Measurements from ENCODE around the gene PMFBP1.
A peak's percentile ranks its signal among the peaks of the same experiment; 100 is the strongest.
"Not testable (repeated sequence)": the region's sequence is repeated elsewhere in the genome, so short reads cannot be mapped to it uniquely, and the experiment has no call there.

The PMFBP1 gene

GRCh38 chr16:72105978-72106377 lies 66.0 kb downstream of the PMFBP1 start:
- no peak for DNase-seq (ENCODE audit: low read depth in 2 of 2)

DNA sequence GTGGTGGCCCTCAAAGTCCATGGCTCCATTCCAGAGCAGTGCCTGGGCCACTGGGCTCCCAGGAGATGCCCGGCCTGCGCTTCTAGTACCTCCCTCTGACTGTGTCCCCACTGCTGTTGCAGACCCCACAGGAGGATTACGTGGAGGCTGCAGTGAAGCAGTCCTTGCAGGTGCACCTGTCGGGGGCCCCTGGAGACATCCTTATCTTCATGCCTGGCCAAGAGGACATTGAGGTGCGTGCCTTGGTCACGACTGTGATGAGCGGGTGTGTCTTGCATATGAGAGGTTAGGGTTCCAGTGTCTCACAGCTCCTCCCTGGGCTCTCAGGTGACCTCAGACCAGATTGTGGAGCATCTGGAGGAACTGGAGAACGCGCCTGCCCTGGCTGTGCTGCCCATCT lies 67.0 kb downstream of the PMFBP1 start:
- DNase-seq (ENCODE audit: low read depth in 2 of 2) = no peak

DNA sequence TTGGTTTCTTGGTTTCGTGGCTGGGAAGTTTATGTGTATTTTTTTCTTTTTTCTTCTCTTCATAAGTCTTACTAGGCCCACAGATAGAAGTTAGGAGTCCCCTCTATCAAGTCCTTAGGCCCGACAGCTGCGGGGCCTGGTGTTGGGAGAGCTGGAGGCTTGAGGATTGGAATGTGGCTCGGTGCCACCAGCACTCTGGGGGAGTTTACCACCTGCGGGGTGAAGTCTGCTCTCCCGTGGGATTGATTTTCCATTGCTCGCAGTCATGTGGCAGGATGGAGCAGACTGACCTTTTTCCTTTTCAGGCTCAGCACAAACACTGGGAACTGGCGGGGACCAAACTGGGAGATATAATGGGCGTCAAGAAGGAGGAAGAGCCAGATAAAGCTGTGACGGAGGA lies 70.8 kb downstream of the PMFBP1 start:
- no peak for DNase-seq (ENCODE audit: low read depth in 2 of 2)

GRCh38 chr16:72099377-72099818 lies 72.6 kb downstream of the PMFBP1 start:
- DNase-seq (ENCODE audit: low read depth in 2 of 2) = no peak

- no peak for DNase-seq (ENCODE audit: low read depth in 2 of 2)
Observed at GRCh38 chr16:72098936-72099335, 73.0 kb downstream of the PMFBP1 start.

DNA sequence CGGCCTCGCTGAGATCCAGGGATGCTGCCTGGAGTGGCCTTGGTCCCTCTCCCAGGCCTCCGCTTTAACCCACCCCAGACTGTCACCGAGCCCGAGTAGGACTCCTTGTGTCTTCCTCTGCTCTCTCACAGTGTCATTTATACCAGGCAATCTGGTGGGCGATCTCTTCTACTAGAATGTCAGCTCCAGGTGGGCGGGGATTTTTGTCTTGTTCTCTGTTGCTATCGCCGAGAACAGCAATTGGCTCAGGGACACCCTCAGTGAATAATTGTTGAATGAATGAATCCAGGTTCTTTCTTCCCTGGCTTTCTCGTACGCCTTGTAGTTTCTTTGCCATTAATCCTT lies 77.7 kb downstream of the PMFBP1 start:
- no peak for DNase-seq (ENCODE audit: low read depth in 2 of 2)

- DNase-seq (ENCODE audit: low read depth in 2 of 2) = peak; percentile 74 to 80
Observed at GRCh38 chr16:72093448-72094265, 78.3 kb downstream of the PMFBP1 start, which contains the start of the genes DHX38 and TXNL4B. Gene DHX38 (plus strand): TSS chr16:72093847. CDS start chr16:72096158, 2,311 bp downstream. Gene TXNL4B (minus strand): TSS chr16:72093620. CDS start chr16:72090749, 2,871 bp downstream.

- DNase-seq (ENCODE audit: low read depth in 2 of 2) = no peak
Observed at GRCh38 chr16:72092832-72093447, 79.0 kb downstream of the PMFBP1 start.

- DNase-seq (ENCODE audit: low read depth in 2 of 2) = no peak
Observed at GRCh38 chr16:72091217-72091616, 80.7 kb downstream of the PMFBP1 start.

- no peak for DNase-seq (ENCODE audit: low read depth in 2 of 2)
Observed at GRCh38 chr16:72085002-72085401, 87.0 kb downstream of the PMFBP1 start.

DNA sequence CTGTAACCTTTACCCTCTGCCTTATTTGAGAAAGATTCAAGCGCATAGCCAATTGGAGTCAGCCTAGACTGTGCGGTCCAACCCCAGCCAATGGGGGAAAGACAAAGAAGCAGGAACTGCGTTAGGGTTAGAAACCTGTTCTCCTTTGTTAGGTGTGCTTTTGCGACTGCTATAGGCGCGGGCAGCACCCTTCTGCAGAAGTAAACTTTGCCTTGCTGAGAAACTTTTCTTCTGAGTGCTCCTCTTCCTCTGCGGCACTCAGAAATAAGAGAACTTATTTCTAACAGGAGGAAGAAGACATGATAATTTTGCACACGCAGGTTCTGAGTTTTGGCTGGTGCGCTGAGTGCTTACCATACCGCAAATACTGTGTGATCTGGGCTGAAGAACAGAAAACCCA lies 87.5 kb downstream of the PMFBP1 start:
- no peak for DNase-seq (ENCODE audit: low read depth in 2 of 2)

GRCh38 chr16:72083778-72084404 lies 88.1 kb downstream of the PMFBP1 start:
- DNase-seq (ENCODE audit: low read depth in 2 of 2) = no peak

DNA sequence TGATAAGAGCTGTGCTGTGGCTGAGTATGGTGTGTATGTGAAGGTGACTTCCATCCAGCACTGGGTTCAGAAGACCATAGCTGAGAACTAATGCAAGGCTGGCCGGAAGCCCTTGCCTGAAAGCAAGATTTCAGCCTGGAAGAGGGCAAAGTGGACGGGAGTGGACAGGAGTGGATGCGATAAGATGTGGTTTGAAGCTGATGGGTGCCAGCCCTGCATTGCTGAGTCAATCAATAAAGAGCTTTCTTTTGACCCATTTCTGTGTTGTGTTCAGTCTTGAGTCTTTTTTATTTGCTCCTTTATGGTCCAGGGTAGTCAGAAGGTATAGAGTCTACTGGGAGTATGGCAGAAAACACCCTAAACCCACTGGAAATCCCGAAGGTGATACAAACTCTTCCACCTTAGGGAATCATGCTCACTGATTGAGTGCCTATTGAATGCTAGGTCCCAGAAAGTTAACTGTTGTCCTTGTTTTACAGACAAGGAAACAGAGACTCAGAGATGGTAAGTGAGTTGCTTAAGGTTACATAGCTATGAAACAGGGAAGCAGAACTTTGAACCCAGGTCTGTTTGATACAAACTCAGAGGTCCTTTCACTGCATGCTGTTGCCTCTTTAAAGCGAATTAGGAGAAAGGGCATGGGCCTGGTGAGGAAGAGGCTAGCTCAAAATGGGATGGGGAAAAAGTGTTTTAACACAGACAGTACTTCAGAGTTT lies 94.8 kb downstream of the PMFBP1 start:
- not testable (repeated sequence) for DNase-seq (ENCODE audit: low read depth in 2 of 2)

DNA sequence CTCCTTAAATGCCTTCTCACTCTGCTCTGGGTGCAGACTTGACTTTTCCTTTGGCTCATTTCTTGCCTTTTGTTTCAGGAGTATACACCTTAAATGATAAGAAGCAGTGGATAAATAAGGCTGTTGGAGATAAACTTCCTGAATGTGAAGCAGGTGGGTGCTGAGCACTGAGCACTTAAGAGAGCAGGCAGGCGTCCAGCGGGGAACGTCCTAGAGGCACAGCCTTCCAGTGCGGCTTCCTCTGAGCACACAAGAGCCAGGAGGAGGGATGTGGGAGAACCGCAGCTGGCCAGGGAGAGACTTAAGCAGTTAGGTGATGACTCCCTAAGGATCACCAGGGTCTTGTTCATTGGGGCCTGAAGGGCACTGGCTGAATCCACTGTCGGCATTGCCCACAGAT lies 96.9 kb downstream of the PMFBP1 start:
- not testable (repeated sequence) for DNase-seq (ENCODE audit: low read depth in 2 of 2)

DNA sequence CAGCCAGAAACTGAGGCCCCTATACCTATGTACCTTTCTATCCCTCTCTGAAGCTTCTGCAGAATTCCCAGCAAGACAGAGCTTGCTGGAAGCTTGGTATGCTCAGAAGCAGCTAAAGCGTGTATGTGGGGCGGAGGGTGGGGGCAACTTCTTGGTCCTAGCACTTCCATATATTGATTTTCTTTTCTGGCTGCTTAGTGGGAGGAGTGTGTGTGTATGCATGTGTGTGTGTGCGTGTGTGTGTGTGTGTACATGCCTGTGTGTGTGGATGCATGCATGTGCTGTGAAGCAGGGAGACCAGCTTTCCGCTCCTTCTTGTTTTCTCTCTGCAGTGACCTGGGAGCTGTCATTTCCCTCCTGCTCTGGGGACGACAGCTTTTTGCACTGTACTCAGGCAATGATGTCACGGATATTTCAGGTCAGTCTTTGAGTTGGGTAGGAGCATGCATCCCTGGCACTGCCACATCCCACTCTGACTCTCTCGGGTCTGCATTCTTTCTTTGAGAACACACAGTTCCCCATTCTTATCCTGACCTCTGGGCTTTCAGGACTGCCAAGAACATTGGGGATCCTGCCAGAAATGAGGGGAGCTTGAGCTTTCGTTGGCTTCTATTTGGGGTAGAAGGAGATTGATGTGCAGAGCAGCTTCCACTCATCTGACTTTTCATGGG lies 98.3 kb downstream of the PMFBP1 start:
- no peak for DNase-seq (ENCODE audit: low read depth in 2 of 2)

DNA sequence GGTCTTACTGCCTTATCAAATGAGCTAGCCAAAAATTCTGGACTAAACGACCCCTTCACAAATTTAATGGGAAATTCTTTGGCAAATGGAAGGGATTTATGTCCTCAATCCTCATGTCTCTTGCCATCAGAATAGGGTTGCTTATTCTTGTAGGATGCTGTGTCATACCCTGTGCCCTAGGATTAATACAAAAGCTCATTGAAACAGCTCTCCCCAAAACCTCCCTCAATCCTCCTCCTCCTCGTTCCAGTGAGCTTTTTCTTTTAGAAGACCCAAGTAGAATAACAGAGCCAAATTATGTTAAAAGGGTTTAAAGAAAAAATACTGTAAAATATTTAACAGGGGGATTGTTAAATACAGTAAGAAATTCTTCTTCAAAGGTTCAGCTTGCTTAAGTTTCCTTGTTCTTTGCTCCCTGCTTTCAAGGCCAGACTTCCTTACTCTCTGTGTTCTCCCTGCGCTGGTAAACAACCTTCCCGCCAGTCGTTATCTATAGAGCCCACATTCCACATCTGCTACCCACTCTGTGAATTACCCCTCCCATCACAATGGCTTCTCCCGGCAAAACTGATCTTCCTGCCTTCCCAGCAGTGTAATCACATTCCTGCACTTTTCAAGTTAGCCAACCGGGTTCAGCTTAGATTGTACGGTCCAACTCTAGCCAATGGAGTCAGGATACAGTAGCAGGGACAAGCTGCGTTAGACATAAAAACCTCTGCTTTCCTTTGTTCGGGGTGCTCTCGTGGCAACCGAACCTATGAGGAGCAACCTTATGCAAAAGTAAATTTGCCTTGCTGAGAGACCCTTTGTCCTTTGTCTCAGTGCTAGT lies 99.2 kb downstream of the PMFBP1 start:
- DNase-seq (ENCODE audit: low read depth in 2 of 2) = no peak
